GM18907 (cell line): ENCODE results near the gene NR5A2.

ENCODE experiments used
- ATAC-seq: cut with Tn5 transposase; IDR thresholded peaks from one replicate; pipeline ENCODE4 v1.9.1; 2021; ENCODE audit warnings: mild to moderate bottlenecking, moderate library complexity; ENCODE audit not compliant: unreplicated experiment

The NR5A2 gene

DNA sequence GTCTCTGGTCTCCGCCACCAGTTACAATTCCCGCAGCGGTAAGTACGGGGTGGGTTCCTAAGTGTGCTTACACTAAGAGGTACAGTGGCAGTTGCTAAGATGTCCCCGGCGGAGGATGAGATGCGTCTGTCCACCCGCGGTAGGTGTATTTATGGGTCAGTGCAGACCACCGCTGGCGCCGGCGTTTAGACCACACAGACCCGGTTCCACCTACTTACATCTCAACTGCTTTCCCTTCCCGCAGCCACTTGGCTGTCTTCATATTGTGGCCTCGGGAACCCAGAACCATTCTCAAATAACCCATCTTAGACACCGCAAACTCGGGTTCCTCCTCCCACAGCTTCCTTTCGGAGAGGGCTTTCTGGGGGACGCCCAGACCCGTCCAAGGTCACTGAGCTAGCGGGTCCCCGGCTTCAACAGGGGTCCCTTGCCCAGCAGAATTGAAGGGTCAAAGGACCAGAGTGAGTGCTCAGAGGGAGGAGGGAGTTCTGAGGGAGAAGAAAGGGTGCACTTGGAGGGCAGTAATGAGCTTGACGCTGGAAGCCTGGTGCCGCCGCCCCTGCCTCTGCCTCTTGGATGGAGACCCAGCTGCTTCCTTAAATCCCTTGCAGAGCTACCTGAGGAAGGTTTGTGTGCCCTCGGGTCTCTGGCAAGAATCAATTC, 8.6 kb downstream of the NR5A2 start:
- no peak for ATAC-seq

DNA sequence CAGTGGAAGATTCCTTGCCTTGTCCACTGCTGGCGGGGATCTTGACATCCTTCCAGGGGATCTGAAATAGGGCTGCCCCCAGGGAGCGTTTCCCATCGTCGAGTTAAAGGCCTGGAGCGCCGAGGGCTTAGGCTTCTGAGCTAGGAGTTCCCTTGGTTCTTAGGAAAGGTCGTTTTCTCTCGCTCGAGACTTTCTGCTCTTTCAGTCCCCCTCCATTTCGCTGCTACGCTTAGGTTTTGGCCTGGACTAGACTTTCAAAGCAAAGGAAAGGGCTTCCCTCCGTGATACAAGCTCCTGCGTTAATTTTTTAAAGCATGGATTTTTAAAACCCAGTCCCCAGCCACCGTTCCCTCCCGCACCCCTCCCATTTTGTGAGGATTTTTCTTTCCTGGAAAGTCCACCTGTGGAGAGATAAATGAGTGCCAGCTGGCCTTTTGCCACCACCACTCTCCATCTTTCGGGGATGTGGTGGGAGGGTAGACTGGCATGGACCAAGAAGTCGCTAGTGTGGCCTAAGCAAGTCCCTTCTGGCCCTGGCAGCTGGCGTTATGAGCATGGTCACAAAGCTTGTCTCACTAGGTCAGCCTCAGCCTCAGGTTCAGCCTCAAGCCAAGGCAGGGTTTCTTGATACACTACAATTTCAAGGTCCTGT, 9.2 kb downstream of the NR5A2 start:
- ATAC-seq = no peak

- no peak for ATAC-seq
These were observed 10.0 kb downstream of the NR5A2 start for GRCh38 chr1:200037501-200037900.

GRCh38 chr1:200037904-200038303, 10.4 kb downstream of the NR5A2 start:
- ATAC-seq = no peak

DNA sequence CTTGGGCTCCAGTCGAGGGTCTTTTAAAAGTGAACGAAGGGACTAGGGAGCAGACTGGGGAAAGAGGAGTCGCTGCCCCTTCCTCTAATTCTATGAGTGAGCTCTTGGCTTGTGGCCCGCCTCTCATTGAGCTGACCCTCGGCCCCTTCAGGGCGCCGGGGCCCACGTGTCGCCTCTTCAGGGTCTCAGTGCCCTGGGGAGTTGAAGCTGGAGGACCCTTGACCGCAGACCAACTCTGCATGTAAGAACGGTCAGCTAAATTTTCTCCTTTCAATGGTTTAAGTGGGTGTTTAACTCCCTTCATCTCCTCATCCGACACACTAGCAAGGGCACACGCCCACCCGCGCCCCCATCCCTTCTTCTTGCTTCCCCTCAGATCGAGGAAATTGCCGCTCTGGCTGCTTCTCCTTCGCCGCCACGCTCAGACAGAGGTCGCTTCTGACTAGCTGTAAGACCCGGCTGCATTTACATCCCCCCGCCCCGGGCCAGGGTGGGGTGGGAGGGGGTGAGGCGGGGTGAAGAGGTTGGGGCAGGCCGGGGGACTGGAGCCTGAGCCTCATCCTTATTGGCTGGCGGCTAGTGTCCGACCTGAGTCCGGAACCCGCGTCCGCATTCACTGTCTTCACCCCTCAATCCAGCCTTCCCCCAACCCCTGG, 10.9 kb downstream of the NR5A2 start:
- ATAC-seq = no peak

DNA sequence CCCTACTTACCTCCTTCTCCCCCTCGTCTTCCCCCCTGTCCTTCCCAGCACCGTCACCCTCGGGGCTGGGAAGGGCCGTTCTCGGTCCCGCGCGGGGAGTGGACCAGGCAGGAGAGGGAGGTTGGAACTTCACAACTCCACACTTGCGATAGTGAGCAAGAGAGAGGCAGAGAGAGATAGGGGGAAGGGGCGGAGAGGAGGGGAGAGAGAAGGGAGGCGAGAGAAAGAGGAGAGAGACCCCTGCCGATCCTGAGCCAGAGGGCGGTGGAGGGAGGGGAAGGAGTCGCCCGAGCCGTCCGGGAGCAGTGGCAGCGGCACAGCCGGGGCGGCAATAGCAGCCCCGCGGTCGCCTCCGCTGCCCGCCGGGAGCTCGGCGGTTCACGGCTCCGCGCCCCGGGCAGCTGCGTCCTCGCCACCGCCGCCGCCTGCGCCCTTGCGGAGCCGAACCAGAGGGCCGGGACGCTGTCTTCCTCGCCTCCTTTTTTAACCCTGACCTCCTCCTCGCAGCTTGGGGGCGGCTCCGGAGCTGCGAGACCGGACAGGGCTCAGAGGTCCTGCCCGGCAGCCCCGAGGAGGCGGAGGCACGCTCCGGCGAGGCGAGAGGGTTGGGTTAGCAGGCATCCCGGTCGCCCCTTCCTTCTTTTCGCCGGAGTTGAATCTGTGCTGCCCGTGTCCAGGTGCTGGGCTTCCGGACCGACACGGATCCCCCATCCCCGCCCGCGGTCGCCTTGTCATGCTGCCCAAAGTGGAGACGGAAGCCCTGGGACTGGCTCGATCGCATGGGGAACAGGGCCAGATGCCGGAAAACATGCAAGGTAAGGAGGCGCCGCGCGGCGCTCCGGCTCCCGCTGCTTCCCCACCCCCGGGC, 11.7 kb downstream of the NR5A2 start:
- peak; percentile 55 for ATAC-seq

DNA sequence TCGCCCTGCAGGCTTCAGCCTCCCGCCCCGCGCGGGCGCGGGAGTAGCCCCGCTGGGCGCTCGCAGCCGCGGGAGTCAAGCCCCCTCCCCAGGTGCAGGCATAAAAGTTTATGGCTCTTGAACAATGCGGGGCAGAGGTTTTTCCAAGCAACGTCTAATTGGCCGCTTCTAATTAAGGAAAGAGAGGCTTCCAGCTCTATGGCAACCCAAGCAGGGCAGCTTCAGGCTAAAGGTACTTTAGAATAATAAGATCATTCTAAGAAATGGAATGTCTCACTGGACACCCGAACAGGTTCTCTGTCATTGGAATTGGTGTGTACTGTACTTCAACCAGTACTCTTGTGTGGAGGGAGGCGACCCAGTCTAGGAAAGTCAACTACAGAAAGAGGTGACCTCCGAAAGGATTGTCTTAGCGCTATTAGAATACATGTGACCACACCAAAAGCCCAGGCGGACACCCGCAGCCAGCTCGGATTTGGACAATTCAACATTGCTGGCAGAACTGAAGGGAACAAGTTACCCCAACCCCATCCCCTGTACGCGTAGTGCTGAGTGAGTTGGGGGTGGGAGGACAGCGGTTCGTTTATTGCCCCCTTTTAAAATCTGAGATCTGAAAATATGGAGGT, 12.5 kb downstream of the NR5A2 start:
- no peak for ATAC-seq

- no peak for ATAC-seq
These were observed 13.1 kb downstream of the NR5A2 start for GRCh38 chr1:200040481-200041138.

DNA sequence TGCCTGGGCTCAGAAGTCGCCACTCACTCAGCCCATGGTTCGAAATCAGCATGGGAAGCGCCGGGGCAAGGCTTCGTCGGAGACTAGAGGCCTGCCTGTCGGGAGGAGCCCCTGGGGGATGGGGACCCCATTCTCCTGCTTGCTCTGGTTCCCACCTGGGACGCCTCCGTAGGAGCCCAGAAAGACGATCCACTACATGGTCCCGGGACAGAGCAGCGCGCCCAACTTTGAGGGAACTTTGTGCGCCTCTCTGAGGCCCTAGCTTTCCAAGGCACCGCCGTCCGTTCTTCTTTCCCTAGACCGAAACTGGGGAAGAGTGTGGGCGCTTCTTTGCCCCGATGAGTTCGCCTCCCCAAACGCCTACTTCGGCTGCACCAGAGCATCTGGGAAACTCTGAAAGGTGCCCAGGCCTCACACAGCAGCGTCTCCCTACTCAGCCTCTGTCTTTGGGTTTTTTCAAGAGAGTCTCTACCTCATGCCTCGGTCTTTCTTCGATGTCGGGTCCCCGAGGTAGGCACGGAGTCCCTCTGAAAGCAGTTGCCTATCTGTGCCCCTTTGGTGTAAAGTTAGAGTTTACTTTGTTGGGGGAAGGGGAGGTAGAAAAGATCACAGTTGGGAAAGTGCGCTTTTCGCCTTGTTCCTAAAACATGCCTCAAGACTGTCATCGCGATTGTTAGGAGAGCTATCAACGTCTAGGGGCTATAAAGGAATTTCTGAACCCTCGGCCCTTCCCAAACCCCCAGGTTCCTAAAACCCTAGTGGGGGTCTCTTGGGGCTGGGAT, 14.0 kb downstream of the NR5A2 start:
- ATAC-seq = no peak

GRCh38 chr1:200042119-200042551, 14.6 kb downstream of the NR5A2 start:
- ATAC-seq = no peak

DNA sequence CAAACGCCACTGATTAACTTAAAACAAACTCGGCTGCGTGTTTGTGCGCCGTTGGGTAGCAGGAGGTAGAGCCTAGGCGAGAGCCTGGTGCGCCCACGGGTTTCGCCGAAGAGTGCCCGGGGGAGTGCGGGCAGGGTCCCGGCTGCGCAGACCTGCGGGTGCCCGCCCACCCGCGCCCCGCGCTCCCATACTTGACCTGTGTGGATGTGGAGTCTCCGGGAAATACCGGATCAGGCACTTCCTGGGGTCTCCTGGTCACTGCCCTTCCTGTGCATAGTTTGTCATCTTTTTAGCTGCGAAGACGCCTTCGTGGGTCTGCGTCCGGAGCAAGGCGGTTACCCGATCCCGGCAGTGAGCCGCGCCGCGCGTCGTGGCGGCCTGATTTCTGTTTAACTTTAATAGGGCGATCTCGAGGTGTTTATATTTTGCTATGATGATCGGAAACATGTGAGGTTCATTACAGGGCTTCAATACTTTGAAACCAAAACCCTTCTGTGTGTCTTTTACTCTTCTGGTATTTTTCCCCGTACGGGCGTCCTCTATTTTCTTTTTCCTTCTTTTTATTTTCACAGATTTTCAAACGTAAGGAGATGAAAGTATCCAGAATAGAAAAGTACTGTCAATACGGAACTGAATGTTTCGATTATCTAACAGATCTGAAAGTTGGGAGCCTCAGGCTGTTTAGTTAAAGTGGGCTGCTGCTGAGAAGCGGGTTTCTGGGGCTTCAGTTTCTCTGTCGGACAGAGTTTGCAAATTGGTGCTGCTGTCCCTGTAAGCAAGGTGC, 15.2 kb downstream of the NR5A2 start:
- ATAC-seq = no peak

DNA sequence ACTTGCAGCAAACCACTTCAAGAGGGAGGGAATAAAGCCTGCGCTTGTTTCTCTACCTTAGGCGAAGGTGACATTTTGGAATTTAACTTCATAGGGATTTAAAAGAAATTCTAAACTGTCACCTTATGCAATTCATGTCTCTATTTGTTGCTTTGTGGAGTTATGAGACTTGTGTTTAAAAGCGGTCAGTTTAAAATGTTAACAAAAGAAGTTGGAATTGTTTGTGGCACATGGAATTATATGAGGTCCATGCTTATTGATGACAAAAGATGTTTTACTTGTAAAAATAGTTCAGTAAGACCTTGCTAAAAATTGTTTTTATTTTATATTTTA, 15.8 kb downstream of the NR5A2 start:
- ATAC-seq = no peak

- no peak for ATAC-seq
These were observed 18.6 kb downstream of the NR5A2 start for GRCh38 chr1:200046115-200046514.

GRCh38 chr1:200048244-200048643, 20.7 kb downstream of the NR5A2 start:
- no peak for ATAC-seq

DNA sequence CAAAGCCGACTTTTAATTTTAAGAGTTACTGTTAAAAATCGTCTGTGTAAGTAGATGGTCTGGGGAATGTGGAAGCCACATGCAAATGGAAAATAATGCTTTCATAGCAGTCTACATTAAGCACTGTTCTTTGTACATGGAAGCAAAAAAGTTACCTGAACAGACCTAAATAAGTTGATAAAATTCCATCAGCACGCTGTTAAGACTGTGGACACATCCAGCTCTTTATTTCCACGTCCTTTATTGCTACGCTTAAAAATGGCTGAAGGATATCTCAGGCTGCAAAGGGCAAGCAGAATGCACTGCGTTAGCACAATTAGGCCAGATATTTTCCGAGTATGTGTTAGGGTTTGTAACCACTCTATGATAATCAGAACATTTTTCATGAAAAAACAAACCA, 22.3 kb downstream of the NR5A2 start:
- no peak for ATAC-seq

DNA sequence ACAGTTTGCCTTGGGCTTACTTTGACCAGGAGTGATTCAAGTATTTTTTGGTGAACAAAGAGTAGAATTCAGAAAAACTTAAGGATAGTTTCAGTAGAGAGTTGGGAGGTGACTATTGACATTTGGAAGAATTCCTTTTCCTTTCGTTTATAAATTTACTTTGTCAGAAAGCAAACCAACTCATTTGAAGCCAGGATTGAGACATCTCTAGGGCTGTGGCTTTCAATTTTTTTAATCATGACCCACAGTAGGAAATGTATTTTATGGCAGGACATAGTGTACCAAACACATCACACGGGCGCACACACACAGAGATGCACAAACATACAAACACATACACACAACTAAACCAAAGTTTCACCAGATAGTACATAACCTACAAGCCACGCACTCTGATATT, 24.1 kb downstream of the NR5A2 start:
- ATAC-seq = no peak

- no peak for ATAC-seq
These were observed 25.6 kb downstream of the NR5A2 start for GRCh38 chr1:200053091-200053490.

DNA sequence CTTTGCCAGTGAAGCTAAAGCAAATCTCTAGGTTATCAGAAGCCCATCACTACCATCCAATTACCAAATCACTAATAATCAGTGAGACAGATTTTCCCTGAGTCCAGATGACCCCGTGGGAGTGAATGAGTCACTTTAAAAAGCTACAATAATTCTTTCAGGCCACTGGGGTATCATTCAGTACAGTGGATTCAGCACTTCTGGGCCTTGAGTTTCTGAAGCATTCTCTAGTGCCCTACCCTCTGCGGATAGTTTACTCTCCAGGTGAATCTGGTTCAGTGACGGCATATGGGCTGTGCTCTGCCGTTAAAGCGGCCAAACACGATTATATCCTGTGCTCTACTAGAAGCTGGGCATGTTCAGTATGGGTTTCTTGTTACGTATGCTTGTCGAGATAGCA, 26.1 kb downstream of the NR5A2 start:
- no peak for ATAC-seq

- no peak for ATAC-seq
These were observed 30.8 kb downstream of the NR5A2 start for GRCh38 chr1:200058341-200058740.
